Keratinocyte (primary cell): ENCODE results near the gene LRRC41. TPM values are rescaled to one million over a fixed set of nuclear protein-coding genes. Genes with fewer than 3 reads are reported as not detected.
"Not testable (repeated sequence)": the region's sequence is repeated elsewhere in the genome, so short reads cannot be mapped to it uniquely, and the experiment has no call there.

Experiments used
- DNase-seq: peaks from one replicate; pipeline ENCODE4 v3.0.0-alpha.2; 2011; ENCODE audit warnings: low read depth, missing footprints, low spot score
- FAIRE-seq: peaks from 2 replicates; lab custom pipeline; 2011; peaks lifted over from hg19 to GRCh38; lab: Jason Lieb, UNC
- H2AFZ ChIP-seq: 2 replicates; pipeline ENCODE4 v1.6.0; 2012; ENCODE audit warnings: low read length, control low read depth, inconsistent platforms; ENCODE audit not compliant: control insufficient read depth
- H3K27ac ChIP-seq: 2 replicates; pipeline ENCODE4 v1.5.1; 2011; ENCODE audit warnings: low read length; ENCODE audit not compliant: control insufficient read depth, insufficient read depth
- H3K27me3 ChIP-seq: 3 replicates; pipeline ENCODE4 v1.6.0; 2011; ENCODE audit warnings: low read length; ENCODE audit not compliant: control insufficient read depth, insufficient read depth; ENCODE audit errors: extremely low read depth
- H3K36me3 ChIP-seq, 2 experiments: 2 replicates in 1 of 2; 3 replicates in 1 of 2; pipeline ENCODE4 v1.5.1; 2011; ENCODE audit warnings: low read length in 2 of 2, mild to moderate bottlenecking in 1 of 2; ENCODE audit not compliant: control insufficient read depth in 2 of 2, insufficient read depth in 2 of 2; ENCODE audit errors: extremely low read depth in 1 of 2
- H3K4me1 ChIP-seq: 3 replicates; pipeline ENCODE4 v1.5.1; 2011; ENCODE audit warnings: low read length; ENCODE audit not compliant: control insufficient read depth, insufficient read depth; ENCODE audit errors: extremely low read depth
- H3K4me2 ChIP-seq: 3 replicates; pipeline ENCODE4 v1.6.0; 2011; ENCODE audit warnings: low read depth, low read length; ENCODE audit not compliant: control insufficient read depth, insufficient read depth; ENCODE audit errors: extremely low read depth
- H3K4me3 ChIP-seq, 3 experiments: fragments of 200-600 bp in 1 of 3; sonication (generic) in 1 of 3; 2 replicates in 2 of 3; 3 replicates in 1 of 3; pipeline ENCODE4 v1.5.1; 2011 to 2016; ENCODE audit warnings: low read length in 3 of 3, mild to moderate bottlenecking in 3 of 3, control low read depth in 2 of 3, inconsistent platforms in 1 of 3, low read depth in 1 of 3, mixed read lengths in 1 of 3, mixed run types in 1 of 3, moderate library complexity in 1 of 3; ENCODE audit not compliant: control insufficient read depth in 2 of 3, insufficient read depth in 2 of 3; ENCODE audit errors: extremely low read depth in 1 of 3
- H3K79me2 ChIP-seq: 2 replicates; pipeline ENCODE4 v1.6.0; 2012; ENCODE audit warnings: low read length; ENCODE audit not compliant: control insufficient read depth, insufficient read depth
- H3K9ac ChIP-seq: 3 replicates; pipeline ENCODE4 v1.6.0; 2011; ENCODE audit warnings: low read length; ENCODE audit not compliant: control insufficient read depth, insufficient read depth; ENCODE audit errors: extremely low read depth
- H3K9me1 ChIP-seq: 3 replicates; pipeline ENCODE4 v1.6.0; 2011; ENCODE audit warnings: low read length; ENCODE audit not compliant: control insufficient read depth, insufficient read depth; ENCODE audit errors: extremely low read depth
- H3K9me3 ChIP-seq: 2 replicates; pipeline ENCODE4 v1.5.1; 2012; ENCODE audit warnings: low read depth, low read length; ENCODE audit not compliant: control insufficient read depth
- H4K20me1 ChIP-seq: 3 replicates; pipeline ENCODE4 v1.6.0; 2011; ENCODE audit warnings: low read length; ENCODE audit not compliant: control insufficient read depth, insufficient read depth; ENCODE audit errors: extremely low read depth
- EZH2 ChIP-seq: IDR thresholded peaks from one replicate; pipeline ENCODE4 v1.6.1; 2012; ENCODE audit warnings: inconsistent platforms, mild to moderate bottlenecking, low read length, moderate library complexity
- dilution Hi-C: fragments of 300-500 bp; cut with MboI; formaldehyde crosslinking; loops from one replicate; pipeline ENCODE4 v1.7.0; 2020; ENCODE audit warnings: low sequenced_read_pairs; ENCODE audit not compliant: extremely low pct_ligation_motif_present
- polyA plus RNA-seq, 5 experiments: library from polyadenylated mRNA; depleted of rRNA in 3 of 5; stranded (reverse) in 3 of 5; stranded (forward) in 1 of 5; unstranded in 1 of 5; fragments of >200 nt; gene quantifications; 1 replicate in 1 of 5; 2 replicates in 3 of 5; 3 replicates in 1 of 5; pipeline versions ENCODE4 v1.2.1 to v1.2.3, GENCODE V29; 2011 to 2012; ENCODE audit warnings: missing spikeins in 2 of 5, low read depth in 1 of 5, low replicate concordance in 1 of 5
- TF ChIP-seq, protein P1 (sequence below), 3 experiments: IDR thresholded peaks in 1 of 3; conservative IDR thresholded peaks in 1 of 3; optimal IDR thresholded peaks in 1 of 3; 2 replicates in 2 of 3; 3 replicates in 1 of 3; pipeline versions ENCODE3 to v1.5.1; 2011; ENCODE audit warnings: low read length in 3 of 3, mild to moderate bottlenecking in 3 of 3, moderate library complexity in 2 of 3, control low read depth in 1 of 3, inconsistent platforms in 1 of 3; ENCODE audit not compliant: insufficient read depth in 2 of 3; ENCODE audit errors: extremely low read depth in 1 of 3

The LRRC41 gene
- polyA plus RNA-seq, 1 donor (not counting 4 experiments of a cell fraction or from before 2014, with no cell fraction given), result 51.2 TPM

DNA sequence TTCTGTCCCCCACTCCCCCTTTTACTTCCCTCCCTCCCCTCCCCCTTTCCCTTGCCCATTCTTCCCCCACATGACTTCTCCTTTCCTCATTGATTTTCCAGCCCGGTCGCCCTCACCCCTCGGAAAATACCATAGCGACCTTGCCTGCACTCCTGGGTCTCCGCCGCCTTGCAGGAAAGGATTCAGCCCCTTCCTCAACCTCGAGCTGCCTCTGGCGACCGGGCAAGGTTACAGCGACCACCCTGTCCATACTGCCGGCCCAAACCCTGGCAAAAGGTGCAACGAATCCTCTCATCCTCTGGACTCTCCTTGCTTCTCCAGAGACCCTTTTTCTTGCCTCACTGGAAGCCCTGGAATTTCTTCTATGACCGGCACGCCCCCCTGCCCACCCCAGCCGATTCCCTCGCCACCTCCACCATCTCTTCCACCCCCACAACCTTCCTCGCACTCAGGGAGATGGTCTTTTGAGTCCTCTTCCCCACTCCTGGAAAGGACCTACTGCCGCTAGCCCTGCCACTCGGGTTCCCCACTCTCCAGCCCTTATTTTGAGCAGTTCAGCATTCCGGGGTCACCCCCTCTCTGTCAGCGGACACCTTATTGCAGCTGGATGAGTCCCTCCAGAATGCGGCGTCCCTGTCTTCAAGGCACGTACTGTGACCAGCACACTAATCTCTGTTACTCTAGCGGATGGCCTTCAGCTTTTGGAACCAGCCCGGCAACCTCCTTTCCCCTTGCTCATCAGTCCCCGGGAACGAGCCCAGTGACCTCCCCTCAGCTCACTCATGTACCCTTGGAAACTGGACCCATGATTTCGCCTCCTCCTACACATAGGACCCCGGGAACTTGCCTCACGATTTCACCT is 38.0 kb upstream of the LRRC41 start:
- peak overlapping the region; percentile 94 for H3K27ac ChIP-seq
- no peaks in the 10 kb centered on the region for H3K27me3 ChIP-seq
- peak overlapping the region; percentile 88 for H3K4me2 ChIP-seq
- peak overlapping the region; percentile 66 to 86 (median 80) for H3K4me3 ChIP-seq
- peaks cover 14% of the 10 kb centered on the region for H3K4me1 ChIP-seq
- no peak for FAIRE-seq
- H3K9me1 ChIP-seq, result no peaks in the 10 kb centered on the region
- dilution Hi-C loops, result no loop called here
- no peaks in the 10 kb centered on the region for H4K20me1 ChIP-seq
- H3K9ac ChIP-seq, result peak overlapping the region; percentile 92
- H3K9me3 ChIP-seq, result no peaks in the 10 kb centered on the region
- H2AFZ ChIP-seq, result peak overlapping the region; percentile 49
- DNase-seq, result no peak
- H3K36me3 ChIP-seq, result peaks cover 11 to 30% of the 10 kb centered on the region in 2 experiments
- peaks cover 28% of the 10 kb centered on the region for H3K79me2 ChIP-seq
- TF ChIP-seq EZH2, result no peak
- TF ChIP-seq, protein P1, sequence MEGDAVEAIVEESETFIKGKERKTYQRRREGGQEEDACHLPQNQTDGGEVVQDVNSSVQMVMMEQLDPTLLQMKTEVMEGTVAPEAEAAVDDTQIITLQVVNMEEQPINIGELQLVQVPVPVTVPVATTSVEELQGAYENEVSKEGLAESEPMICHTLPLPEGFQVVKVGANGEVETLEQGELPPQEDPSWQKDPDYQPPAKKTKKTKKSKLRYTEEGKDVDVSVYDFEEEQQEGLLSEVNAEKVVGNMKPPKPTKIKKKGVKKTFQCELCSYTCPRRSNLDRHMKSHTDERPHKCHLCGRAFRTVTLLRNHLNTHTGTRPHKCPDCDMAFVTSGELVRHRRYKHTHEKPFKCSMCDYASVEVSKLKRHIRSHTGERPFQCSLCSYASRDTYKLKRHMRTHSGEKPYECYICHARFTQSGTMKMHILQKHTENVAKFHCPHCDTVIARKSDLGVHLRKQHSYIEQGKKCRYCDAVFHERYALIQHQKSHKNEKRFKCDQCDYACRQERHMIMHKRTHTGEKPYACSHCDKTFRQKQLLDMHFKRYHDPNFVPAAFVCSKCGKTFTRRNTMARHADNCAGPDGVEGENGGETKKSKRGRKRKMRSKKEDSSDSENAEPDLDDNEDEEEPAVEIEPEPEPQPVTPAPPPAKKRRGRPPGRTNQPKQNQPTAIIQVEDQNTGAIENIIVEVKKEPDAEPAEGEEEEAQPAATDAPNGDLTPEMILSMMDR (optimal IDR thresholded peaks at IDR 0.05 in 1 of 3, IDR thresholded peaks at IDR 0.05 in 1 of 3, conservative IDR thresholded peaks at IDR 0.05 in 1 of 3; ENCODE audit: extremely low read depth in 1 of 3, insufficient read depth in 2 of 3, low read length in 3 of 3), result no peak

DNA sequence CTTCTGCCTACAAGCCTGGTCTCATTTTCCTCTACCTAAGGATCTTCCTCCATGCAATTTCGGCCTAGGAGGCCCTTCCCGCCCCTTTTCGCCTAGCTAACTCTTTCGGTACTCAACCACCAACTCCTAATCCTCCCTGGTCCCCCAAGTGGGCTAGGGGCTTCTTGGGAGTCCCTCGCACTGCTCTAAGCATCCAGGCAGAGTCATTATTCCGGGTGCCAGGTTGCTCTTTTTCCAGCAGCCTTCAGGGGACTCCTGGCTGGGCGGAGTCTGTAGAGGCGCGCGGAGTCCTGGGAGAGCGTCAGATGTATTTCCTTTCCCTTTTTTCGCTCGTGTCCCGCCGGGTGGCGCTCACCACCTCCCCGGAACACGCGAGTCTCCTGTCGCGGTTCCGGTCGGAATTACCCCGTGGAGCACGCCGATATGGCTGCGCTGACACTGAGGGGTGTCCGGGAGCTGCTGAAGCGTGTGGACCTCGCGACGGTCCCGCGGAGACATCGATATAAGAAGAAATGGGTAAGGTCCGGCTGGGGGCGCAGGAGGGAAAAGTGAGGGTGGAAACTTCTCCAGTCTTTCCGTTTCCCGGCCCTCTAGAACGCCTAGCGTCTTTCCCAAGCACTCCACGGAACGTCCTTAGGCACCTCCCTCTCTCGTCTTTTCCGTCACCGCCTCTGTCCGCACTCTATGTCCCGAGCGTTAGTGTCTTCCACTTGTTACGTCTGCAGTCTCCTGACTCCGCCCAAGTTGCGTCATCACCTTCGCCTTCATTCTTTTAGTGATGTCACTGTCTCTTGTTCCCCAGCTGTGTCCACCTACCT is 37.2 kb upstream of the LRRC41 start, which contains the start of gene NSUN4:
Gene NSUN4, plus strand, starts transcription at position 404 of the 818 bp plus-strand sequence. Its CDS starts 20 bp downstream, at position 424.
- Histone ChIP-seq H2AFZ (peak within 1 kb of the TSS; percentile 92), H3K9me1 (no peaks in the 10 kb centered on the region), H4K20me1 (no peaks in the 10 kb centered on the region), H3K27ac (peak within 1 kb of the TSS; percentile 94), H3K9ac (peak within 1 kb of the TSS; percentile 92), H3K79me2 (peaks cover 28% of the 10 kb centered on the region), H3K4me1 (peaks cover 14% of the 10 kb centered on the region), H3K36me3 (peaks cover 11 to 28% of the 10 kb centered on the region in 2 experiments), H3K27me3 (no peaks in the 10 kb centered on the region), H3K4me2 (peak within 1 kb of the TSS; percentile 88), H3K4me3 (peak within 1 kb of the TSS; percentile 66 to 86 (median 80)), H3K9me3 (no peaks in the 10 kb centered on the region)
- no peak for TF ChIP-seq EZH2
- TF ChIP-seq, protein P1 (optimal IDR thresholded peaks at IDR 0.05 in 1 of 3, IDR thresholded peaks at IDR 0.05 in 1 of 3, conservative IDR thresholded peaks at IDR 0.05 in 1 of 3; ENCODE audit: extremely low read depth in 1 of 3, insufficient read depth in 2 of 3, low read length in 3 of 3), result peak; percentile 67 to 90 (median 75)
- dilution Hi-C loops, result no loop called here
- FAIRE-seq, result peak; percentile 90
- DNase-seq, result peak; percentile 81

DNA sequence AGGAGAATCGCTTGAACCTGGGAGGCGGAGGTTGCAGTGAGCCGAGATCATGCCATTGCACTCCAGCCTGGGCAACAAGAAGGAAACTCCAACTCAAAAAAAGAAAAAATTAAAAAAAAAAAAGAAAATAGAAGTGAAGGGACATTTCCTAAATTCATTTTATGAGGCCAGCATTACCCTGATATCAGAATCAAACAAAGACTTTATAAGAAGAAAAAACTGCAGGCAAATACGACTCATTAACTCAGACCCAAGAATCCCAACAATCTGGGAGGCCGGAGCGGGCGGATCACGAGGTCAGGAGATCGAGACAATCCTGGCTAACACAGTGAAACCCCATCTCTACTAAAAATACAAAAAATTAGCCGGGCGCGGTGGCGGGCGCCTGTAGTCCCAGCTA is 34.0 kb upstream of the LRRC41 start:
- peaks cover 14% of the 10 kb centered on the region for H3K4me1 ChIP-seq
- H3K9me1 ChIP-seq, DNase-seq, dilution Hi-C loops, H3K9me3 ChIP-seq, H3K36me3 ChIP-seq, H3K9ac ChIP-seq, H2AFZ ChIP-seq, H3K27ac ChIP-seq, FAIRE-seq, H4K20me1 ChIP-seq, H3K27me3 ChIP-seq, H3K4me3 ChIP-seq, H3K4me2 ChIP-seq: not testable (repeated sequence)
- peaks cover 13% of the 10 kb centered on the region for H3K79me2 ChIP-seq
